ENCODE measurements around the gene DVL2.
A peak's percentile ranks its signal among the peaks of the same experiment; 100 is the strongest.

DVL2 gene

DNA sequence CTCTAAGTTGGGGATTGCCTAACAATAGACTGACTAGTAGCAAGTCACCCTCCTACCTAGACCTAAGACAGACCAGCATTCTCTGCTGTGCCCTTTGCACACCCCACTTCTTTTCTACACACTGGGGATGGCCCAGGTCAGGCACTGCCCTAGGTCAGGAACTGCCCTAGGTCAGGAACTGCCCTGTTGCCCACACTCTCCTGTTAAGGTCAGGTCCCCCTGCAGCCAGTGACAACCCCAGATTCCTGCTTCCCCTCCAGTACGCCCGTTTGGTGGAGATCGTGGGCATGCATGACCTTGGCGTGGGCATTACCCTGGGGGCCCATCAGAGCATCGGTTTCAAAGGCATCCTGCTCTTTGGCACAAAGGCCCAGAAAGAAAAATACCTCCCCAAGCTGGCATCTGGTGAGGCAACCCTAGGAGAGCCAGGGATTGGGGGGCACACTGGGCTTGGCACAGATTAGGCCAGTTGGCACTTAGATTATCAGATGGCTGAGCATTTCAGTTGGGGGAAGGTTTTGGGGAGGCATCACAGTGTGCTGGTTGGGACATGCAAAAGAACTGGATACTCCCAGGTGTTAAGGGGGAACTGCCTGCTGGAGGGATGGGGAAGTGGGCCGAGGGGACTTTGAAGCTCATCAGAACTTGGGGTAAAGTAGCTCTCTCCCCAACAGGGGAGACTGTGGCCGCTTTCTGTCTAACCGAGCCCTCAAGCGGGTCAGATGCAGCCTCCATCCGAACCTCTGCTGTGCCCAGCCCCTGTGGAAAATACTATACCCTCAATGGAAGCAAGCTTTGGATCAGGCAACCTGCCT is 12.8 kb downstream of the DVL2 start:
- DNase-seq (ENCODE audit: insufficient read length, low spot score), result no peak
- TF ChIP-seq POLR2AphosphoS5 (IDR thresholded peaks at IDR 0.05; ENCODE audit: low read depth, low read length), result no peak; the same call in 1 of the 2 replicates
- FAIRE-seq, result peak; percentile 89

DNA sequence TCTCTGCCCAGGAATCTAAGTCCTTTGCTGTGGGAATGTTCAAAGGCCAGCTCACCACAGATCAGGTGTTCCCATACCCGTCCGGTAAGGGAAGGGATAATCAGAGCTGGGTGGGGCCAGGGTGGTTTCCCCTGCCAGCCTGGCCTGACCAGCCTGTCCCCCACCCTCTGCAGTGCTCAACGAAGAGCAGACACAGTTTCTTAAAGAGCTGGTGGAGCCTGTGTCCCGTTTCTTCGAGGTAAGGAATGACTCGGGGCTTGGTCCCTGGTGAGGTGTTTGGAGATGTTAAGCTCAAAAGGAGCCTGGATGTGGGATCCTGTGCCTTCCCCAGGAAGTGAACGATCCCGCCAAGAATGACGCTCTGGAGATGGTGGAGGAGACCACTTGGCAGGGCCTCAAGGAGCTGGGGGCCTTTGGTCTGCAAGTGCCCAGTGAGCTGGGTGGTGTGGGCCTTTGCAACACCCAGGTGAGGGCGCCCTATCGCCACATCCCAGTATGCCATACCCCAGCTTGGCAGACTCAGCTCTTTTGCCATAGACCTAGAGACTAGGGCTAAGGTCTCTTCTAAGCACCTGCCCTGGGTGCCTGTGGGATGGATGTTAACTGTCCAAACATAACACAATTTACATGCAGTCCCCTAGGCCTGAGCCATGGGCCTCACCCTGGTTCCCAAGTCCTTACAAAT is 13.6 kb downstream of the DVL2 start:
- DNase-seq (ENCODE audit: insufficient read length, low spot score) (peak; percentile 60), FAIRE-seq (no peak)
- 0 out of 2 replicates have a peak, but pooled peaks have one; percentile 27 for TF ChIP-seq POU2F2 (IDR thresholded peaks at IDR 0.05; ENCODE audit: low read depth, low read length)
- TF ChIP-seq POLR2A (IDR thresholded peaks at IDR 0.05; ENCODE audit: low read depth, low read length), result peak; percentile 43; the same call in 1 of the 2 replicates
- no peak for TF ChIP-seq TAF1 (IDR thresholded peaks at IDR 0.05; ENCODE audit: low read depth, low read length)

DNA sequence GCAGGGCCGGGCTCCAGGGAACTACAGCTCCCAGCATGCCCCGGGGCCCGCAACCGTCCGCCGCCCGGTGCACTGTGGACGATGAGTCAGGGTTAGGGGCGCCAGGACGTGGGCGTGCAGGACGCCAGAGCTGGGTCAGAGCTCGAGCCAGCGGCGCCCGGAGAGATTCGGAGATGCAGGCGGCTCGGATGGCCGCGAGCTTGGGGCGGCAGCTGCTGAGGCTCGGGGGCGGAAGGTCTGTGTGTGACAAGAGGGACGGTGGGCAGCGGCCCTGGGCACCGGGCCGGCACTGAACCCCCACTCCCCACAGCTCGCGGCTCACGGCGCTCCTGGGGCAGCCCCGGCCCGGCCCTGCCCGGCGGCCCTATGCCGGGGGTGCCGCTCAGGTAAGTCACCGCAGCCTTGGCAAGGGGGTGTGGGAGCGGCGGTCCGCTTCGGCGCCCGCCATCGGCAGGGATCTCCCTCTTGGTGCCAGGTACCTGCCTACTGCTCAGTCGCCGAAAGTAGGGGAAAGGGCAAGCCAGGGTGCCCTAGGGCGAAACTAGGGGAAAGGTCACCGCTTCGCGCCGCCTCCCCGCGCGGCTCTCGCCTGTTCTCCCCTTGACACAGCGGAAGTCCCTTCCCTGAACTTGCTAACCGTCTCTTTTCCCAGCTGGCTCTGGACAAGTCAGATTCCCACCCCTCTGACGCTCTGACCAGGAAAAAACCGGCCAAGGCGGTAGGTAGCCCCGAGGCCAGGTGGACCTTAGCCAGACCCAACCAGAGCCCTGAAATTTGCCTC is 14.3 kb downstream of the DVL2 start, which contains the start of the genes ACADVL and DLG4:
Gene ACADVL, plus strand, starts transcription at position 127 of the 781 bp plus-strand sequence. Its CDS starts 47 bp downstream, at position 174.
Gene DLG4, minus strand, starts transcription at position 25 of the 781 bp plus-strand sequence.
- DNase-seq (ENCODE audit: insufficient read length, low spot score), result peak; percentile 87
- FAIRE-seq, result peak; percentile 97
- TF ChIP-seq POU2F2 (IDR thresholded peaks at IDR 0.05; ENCODE audit: low read depth, low read length) (no peak), TAF1 (IDR thresholded peaks at IDR 0.05; ENCODE audit: low read depth, low read length) (peak; percentile 67; the same call in 1 of the 2 replicates), POLR2AphosphoS5 (IDR thresholded peaks at IDR 0.05; ENCODE audit: low read depth, low read length) (peak; percentile 60; the same call in 1 of the 2 replicates), PAX5 (IDR thresholded peaks at IDR 0.05; ENCODE audit: insufficient read depth, low read length, severe bottlenecking) (no peak), POLR2A (IDR thresholded peaks at IDR 0.05; ENCODE audit: low read depth, low read length) (peak; percentile 76), SPI1 (IDR thresholded peaks at IDR 0.05; ENCODE audit: low read depth, low read length) (0 out of 2 replicates have a peak, but pooled peaks have one; percentile 7)

DNA sequence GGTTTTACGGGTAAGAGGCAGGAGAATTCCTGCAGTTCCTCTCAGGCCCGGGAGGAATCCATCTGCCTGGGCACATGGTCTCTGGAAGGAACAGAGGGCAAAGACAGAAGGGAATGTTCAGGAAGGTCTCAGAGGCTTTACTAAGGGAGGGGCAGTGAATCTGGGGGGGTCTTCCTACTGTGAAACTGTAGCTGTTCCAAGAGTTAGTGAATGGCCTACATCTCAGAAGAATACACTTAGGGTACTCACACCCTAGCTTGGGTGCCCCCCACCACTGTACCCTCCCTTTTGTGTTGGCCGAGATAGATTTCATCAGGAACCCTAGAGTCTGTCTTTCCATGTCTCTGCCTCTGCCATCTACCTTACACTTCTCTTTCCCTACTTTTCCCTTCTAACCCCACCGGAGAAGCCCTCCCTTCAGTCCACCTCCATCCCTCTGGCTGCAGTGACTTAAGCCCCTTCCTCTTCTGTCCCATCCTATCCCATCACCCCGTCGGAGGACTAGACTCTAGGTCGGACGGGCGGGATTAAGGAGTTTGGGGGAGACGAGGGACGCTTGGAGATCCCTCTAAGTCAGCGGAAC is 15.0 kb downstream of the DVL2 start:
- TF ChIP-seq SPI1 (IDR thresholded peaks at IDR 0.05; ENCODE audit: low read depth, low read length), result no peak
- TF ChIP-seq POLR2A (IDR thresholded peaks at IDR 0.05; ENCODE audit: low read depth, low read length), result no peak
- TF ChIP-seq POU2F2 (IDR thresholded peaks at IDR 0.05; ENCODE audit: low read depth, low read length), result no peak
- TF ChIP-seq PAX5 (IDR thresholded peaks at IDR 0.05; ENCODE audit: insufficient read depth, low read length, severe bottlenecking), result no peak
- no peak for TF ChIP-seq POLR2AphosphoS5 (IDR thresholded peaks at IDR 0.05; ENCODE audit: low read depth, low read length)
- no peak for TF ChIP-seq TAF1 (IDR thresholded peaks at IDR 0.05; ENCODE audit: low read depth, low read length)
- DNase-seq (ENCODE audit: insufficient read length, low spot score), result no peak
- peak; percentile 64 for FAIRE-seq

DNA sequence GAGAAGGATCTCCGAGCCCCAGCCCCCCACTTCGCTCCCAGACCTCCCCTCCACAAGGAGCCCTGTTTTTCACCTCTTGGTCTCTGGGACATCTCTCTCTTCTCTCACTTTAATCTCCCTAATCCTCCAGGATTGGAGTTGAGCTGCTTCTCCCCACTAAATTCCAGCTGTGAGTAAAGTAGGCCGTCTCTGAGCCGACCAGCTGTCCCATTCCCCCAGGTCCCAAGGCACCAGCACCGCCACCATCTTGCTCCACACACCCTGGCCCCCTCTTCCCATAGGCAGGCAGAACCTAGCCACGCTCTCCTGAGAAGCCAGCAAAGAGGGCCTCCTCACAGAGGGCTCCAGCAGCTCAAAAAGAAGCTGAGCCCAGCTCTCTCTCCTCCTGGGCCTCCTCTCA is 15.6 kb downstream of the DVL2 start:
- DNase-seq (ENCODE audit: insufficient read length, low spot score) (no peak), FAIRE-seq (no peak)
- no peak for TF ChIP-seq SPI1 (IDR thresholded peaks at IDR 0.05; ENCODE audit: low read depth, low read length)

DNA sequence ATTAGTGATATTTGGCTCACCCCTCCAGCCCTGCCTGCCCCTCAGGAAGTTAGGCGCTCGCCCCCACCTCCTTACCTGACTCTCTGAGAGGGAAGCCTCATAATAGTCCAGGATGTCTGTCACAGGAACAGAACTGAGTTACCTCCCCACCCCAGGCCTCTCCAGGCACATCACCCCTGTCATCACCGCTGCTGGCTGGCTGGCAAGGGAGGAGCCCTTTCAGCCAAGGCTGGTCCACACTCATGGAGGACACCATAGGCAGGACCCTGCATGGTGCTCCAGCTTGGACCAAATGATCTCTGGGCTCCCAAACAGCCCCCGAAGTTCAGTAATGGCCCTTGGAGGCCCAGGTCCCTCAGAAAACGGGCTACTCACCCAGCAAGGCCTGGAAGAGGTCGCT is 16.2 kb downstream of the DVL2 start:
- FAIRE-seq, result peak; percentile 33
- no peak for DNase-seq (ENCODE audit: insufficient read length, low spot score)
- TF ChIP-seq POU2F2 (IDR thresholded peaks at IDR 0.05; ENCODE audit: low read depth, low read length) (no peak), TAF1 (IDR thresholded peaks at IDR 0.05; ENCODE audit: low read depth, low read length) (no peak), POLR2AphosphoS5 (IDR thresholded peaks at IDR 0.05; ENCODE audit: low read depth, low read length) (no peak), PAX5 (IDR thresholded peaks at IDR 0.05; ENCODE audit: insufficient read depth, low read length, severe bottlenecking) (no peak), POLR2A (IDR thresholded peaks at IDR 0.05; ENCODE audit: low read depth, low read length) (no peak), SPI1 (IDR thresholded peaks at IDR 0.05; ENCODE audit: low read depth, low read length) (no peak)

DNA sequence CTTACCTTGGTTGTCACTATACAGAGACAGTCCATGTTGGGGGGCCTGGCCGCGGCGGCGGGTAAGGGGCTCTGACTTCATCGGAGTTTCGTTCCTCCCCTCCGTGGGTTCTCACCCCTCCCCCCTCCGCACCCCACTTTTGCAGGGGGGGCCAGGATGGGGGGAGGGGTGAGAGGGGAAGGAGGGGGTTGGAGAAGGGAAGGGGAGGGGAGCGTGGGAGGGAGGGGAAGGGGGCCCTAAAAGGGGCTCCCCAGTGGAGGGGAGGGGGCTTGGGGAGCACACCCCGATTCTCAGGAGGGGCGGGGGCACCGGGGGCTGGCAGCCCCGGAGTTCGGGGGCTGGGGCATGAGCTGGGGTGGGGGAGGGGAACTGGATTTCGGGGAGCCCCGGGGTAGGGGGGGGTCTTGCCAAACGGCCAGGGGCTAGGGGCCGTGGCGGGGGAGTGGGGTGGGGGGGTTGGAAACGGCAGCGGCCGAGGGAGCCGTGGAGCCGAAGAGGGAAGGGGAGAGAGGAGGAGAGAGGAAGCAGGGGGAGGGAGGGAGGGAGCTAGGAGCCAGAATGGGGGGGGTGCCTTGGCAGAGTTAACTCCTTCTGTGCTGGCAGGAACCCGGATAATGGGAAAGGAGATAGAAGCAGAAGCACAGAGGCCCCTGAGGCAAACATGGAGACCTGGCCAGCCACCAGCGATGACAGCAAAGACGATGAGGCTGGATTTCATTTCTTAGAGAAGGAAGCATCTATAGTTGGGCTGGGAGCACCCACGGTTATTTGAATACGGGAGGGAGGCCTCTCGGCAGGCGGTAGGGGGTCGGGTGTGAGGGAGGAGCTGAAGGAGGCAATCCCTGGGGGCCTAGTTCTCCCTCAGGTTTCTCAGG is 17.0 kb downstream of the DVL2 start:
- DNase-seq (ENCODE audit: insufficient read length, low spot score) (no peak), FAIRE-seq (peak; percentile 52)
- TF ChIP-seq POLR2AphosphoS5 (IDR thresholded peaks at IDR 0.05; ENCODE audit: low read depth, low read length), result no peak
- peak; percentile 33 for TF ChIP-seq TAF1 (IDR thresholded peaks at IDR 0.05; ENCODE audit: low read depth, low read length)
- TF ChIP-seq POLR2A (IDR thresholded peaks at IDR 0.05; ENCODE audit: low read depth, low read length), result no peak
- no peak for TF ChIP-seq SPI1 (IDR thresholded peaks at IDR 0.05; ENCODE audit: low read depth, low read length)
- no peak for TF ChIP-seq PAX5 (IDR thresholded peaks at IDR 0.05; ENCODE audit: insufficient read depth, low read length, severe bottlenecking)
- no peak for TF ChIP-seq POU2F2 (IDR thresholded peaks at IDR 0.05; ENCODE audit: low read depth, low read length)

DNA sequence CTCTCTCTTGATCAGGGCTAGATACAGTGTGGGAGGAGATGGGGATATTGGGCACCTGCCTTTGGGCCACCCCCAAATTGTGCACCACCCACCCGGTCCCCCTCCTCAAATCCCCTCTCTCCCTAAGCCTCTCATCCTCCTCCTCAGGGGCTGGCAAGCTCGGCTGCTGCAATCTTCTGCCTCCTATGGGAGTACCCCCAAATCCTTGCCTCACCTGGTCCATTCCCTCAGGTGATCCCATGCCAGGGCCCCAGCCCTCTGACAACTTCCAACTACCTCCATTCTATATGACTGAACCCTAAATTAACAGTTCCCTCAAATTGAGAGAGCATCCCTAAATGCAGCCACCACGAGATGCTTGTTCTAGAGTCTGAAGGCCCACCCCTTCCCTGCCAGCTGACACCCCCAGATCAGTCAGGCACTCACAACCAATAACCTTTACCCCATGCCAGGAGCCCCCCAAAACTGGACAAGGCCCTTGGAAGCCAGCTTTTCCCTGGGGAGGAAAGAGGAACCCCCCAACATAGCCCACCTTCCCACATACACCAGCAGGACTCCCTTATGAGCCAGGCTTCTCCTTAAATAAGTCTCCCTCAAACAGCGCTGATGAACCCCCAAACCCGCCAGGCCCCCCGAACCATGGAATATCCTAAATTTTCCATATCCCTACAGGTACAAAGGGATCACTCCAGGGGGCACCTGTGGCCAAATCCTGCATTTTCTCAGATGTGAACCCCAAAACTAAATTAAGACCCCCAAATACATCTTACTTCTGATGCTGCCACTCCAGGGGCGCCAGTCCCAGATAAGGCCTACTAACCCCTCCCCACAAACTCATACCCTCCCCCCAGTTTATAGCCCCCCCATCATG is 17.8 kb downstream of the DVL2 start:
- FAIRE-seq, result peak; percentile 9
- no peak for DNase-seq (ENCODE audit: insufficient read length, low spot score)
- TF ChIP-seq PAX5 (IDR thresholded peaks at IDR 0.05; ENCODE audit: insufficient read depth, low read length, severe bottlenecking) (no peak), TAF1 (IDR thresholded peaks at IDR 0.05; ENCODE audit: low read depth, low read length) (no peak), POLR2AphosphoS5 (IDR thresholded peaks at IDR 0.05; ENCODE audit: low read depth, low read length) (no peak), POLR2A (IDR thresholded peaks at IDR 0.05; ENCODE audit: low read depth, low read length) (no peak), SPI1 (IDR thresholded peaks at IDR 0.05; ENCODE audit: low read depth, low read length) (no peak), POU2F2 (IDR thresholded peaks at IDR 0.05; ENCODE audit: low read depth, low read length) (no peak)
